ENCODE data around the gene ABCA1. TPM values are rescaled to one million over a fixed set of nuclear protein-coding genes. Genes with fewer than 3 reads are reported as not detected.

The ABCA1 gene
- total and polyA plus RNA-seq, 2 of the 13 experiments (the other 11 are each of a cell fraction or from before 2014, with no cell fraction given): 26.8 to 63.8 TPM

DNA sequence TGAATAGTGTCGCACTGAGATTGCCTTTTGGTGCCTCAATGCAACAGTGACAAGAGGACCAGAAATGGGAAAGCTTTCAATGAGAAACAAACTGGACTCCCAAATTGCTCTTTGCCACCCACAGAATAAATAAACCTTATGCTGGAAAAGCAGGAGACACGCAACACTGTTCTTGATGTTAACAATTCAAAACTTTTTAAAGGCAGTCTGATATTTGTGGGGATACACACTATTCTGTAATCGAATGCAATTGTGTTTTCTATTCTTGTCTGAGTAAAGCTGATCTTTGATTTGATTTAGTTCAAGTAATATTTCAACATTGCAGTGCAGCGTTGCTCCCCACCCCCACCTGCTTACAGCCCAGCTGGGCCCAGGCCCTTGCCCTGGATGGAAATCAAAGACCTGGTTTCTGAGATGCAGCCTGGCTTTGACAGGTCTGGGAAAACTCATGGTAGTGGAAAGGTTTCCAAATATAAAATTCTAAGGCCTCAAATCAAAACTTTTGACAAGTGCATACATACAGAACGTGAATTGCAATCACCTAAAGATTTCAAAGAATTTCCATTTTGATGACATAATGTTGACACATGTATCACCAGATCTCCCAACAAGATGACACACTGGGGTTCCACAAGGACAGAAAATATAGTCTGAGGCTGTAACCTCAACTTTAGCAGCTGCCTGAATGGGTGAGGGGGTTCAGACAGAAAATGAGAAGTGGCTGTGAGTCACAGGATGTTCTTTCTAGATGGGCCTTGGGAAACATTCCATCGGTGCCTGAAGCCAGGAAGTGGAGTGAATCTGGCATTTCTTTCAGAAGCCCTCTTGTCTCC is 55.1 kb downstream of the ABCA1 start (continued):
- TF ChIP-seq ZNF577 (CRISPR knock-in tag; IDR thresholded peaks at IDR 0.05; ENCODE audit: borderline replicate concordance, low read depth) (no peak), NR1H2 (CRISPR knock-in tag; IDR thresholded peaks at IDR 0.05; ENCODE audit: borderline replicate concordance, low read depth) (no peak), REPIN1 (CRISPR knock-in tag; IDR thresholded peaks at IDR 0.05; ENCODE audit: borderline replicate concordance, low read depth) (no peak), EP300 (IDR thresholded peaks at IDR 0.05; ENCODE audit: low read depth in 2 of 2, low read length in 2 of 2) (no peak), EP300 (CRISPR knock-in tag; IDR thresholded peaks at IDR 0.05; ENCODE audit: borderline replicate concordance) (peak; percentile 43; the same call in 1 of the 2 replicates), GATAD2A (CRISPR knock-in tag; IDR thresholded peaks at IDR 0.05) (peak; percentile 23; the same call in 1 of the 2 replicates), ETV5 (CRISPR knock-in tag; IDR thresholded peaks at IDR 0.05; ENCODE audit: borderline replicate concordance) (peak; percentile 64; the same call in 1 of the 2 replicates), SAP130 (CRISPR knock-in tag; IDR thresholded peaks at IDR 0.05; ENCODE audit: low read depth) (peak; percentile 46), ZKSCAN5 (CRISPR knock-in tag; IDR thresholded peaks at IDR 0.05) (no peak), ZFP62 (CRISPR knock-in tag; IDR thresholded peaks at IDR 0.05) (no peak), ZNF232 (CRISPR knock-in tag; IDR thresholded peaks at IDR 0.05; ENCODE audit: borderline replicate concordance) (no peak), ZNF652 (CRISPR knock-in tag; IDR thresholded peaks at IDR 0.05; ENCODE audit: borderline replicate concordance, low read depth) (no peak), RBM22 (optimal IDR thresholded peaks at IDR 0.05; ENCODE audit: low read length) (peak; percentile 13), SNAI1 (CRISPR knock-in tag; IDR thresholded peaks at IDR 0.05; ENCODE audit: borderline replicate concordance) (no peak), PHF20 (CRISPR knock-in tag; IDR thresholded peaks at IDR 0.05) (no peak), DNMT3B (CRISPR knock-in tag; conservative IDR thresholded peaks at IDR 0.05) (no peak), MED1 (CRISPR knock-in tag; IDR thresholded peaks at IDR 0.05) (0 out of 2 replicates have a peak, but pooled peaks have one; percentile 13)
- TF ChIP-seq, protein P1, sequence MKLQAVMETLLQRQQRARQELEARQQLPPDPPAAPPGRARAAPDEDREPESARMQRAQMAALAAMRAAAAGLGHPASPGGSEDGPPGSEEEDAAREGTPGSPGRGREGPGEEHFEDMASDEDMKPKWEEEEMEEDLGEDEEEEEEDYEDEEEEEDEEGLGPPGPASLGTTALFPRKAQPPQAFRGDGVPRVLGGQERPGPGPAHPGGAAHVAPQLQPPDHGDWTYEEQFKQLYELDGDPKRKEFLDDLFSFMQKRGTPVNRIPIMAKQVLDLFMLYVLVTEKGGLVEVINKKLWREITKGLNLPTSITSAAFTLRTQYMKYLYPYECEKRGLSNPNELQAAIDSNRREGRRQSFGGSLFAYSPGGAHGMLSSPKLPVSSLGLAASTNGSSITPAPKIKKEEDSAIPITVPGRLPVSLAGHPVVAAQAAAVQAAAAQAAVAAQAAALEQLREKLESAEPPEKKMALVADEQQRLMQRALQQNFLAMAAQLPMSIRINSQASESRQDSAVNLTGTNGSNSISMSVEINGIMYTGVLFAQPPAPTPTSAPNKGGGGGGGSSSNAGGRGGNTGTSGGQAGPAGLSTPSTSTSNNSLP (IDR thresholded peaks at IDR 0.05; ENCODE audit: low read depth, low read length): 0 out of 2 replicates have a peak, but pooled peaks have one; percentile 4
- TF ChIP-seq, protein P2, sequence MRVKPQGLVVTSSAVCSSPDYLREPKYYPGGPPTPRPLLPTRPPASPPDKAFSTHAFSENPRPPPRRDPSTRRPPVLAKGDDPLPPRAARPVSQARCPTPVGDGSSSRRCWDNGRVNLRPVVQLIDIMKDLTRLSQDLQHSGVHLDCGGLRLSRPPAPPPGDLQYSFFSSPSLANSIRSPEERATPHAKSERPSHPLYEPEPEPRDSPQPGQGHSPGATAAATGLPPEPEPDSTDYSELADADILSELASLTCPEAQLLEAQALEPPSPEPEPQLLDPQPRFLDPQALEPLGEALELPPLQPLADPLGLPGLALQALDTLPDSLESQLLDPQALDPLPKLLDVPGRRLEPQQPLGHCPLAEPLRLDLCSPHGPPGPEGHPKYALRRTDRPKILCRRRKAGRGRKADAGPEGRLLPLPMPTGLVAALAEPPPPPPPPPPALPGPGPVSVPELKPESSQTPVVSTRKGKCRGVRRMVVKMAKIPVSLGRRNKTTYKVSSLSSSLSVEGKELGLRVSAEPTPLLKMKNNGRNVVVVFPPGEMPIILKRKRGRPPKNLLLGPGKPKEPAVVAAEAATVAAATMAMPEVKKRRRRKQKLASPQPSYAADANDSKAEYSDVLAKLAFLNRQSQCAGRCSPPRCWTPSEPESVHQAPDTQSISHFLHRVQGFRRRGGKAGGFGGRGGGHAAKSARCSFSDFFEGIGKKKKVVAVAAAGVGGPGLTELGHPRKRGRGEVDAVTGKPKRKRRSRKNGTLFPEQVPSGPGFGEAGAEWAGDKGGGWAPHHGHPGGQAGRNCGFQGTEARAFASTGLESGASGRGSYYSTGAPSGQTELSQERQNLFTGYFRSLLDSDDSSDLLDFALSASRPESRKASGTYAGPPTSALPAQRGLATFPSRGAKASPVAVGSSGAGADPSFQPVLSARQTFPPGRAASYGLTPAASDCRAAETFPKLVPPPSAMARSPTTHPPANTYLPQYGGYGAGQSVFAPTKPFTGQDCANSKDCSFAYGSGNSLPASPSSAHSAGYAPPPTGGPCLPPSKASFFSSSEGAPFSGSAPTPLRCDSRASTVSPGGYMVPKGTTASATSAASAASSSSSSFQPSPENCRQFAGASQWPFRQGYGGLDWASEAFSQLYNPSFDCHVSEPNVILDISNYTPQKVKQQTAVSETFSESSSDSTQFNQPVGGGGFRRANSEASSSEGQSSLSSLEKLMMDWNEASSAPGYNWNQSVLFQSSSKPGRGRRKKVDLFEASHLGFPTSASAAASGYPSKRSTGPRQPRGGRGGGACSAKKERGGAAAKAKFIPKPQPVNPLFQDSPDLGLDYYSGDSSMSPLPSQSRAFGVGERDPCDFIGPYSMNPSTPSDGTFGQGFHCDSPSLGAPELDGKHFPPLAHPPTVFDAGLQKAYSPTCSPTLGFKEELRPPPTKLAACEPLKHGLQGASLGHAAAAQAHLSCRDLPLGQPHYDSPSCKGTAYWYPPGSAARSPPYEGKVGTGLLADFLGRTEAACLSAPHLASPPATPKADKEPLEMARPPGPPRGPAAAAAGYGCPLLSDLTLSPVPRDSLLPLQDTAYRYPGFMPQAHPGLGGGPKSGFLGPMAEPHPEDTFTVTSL (CRISPR knock-in tag; IDR thresholded peaks at IDR 0.05; ENCODE audit: borderline replicate concordance): no peak
- TF ChIP-seq, protein P3, sequence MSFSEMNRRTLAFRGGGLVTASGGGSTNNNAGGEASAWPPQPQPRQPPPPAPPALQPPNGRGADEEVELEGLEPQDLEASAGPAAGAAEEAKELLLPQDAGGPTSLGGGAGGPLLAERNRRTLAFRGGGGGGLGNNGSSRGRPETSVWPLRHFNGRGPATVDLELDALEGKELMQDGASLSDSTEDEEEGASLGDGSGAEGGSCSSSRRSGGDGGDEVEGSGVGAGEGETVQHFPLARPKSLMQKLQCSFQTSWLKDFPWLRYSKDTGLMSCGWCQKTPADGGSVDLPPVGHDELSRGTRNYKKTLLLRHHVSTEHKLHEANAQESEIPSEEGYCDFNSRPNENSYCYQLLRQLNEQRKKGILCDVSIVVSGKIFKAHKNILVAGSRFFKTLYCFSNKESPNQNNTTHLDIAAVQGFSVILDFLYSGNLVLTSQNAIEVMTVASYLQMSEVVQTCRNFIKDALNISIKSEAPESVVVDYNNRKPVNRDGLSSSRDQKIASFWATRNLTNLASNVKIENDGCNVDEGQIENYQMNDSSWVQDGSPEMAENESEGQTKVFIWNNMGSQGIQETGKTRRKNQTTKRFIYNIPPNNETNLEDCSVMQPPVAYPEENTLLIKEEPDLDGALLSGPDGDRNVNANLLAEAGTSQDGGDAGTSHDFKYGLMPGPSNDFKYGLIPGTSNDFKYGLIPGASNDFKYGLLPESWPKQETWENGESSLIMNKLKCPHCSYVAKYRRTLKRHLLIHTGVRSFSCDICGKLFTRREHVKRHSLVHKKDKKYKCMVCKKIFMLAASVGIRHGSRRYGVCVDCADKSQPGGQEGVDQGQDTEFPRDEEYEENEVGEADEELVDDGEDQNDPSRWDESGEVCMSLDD (CRISPR knock-in tag; IDR thresholded peaks at IDR 0.05; ENCODE audit: borderline replicate concordance): peak; percentile 22; the same call in 1 of the 2 replicates
